SK-N-SH (cell line): ENCODE measurements around the gene HAUS6. TPM values are rescaled to one million over a fixed set of nuclear protein-coding genes. Genes with fewer than 3 reads are reported as not detected.

Experiments
- CTCF ChIA-PET: fragments of 300-600, 350-600 bp; formaldehyde crosslinking; extraction: SDS; loops from one replicate; lab custom pipeline; 2021; lab: Yijun Ruan, JAX
- POLR2A ChIA-PET: fragments of 350-600 bp; sonication (Branson Sonifier 250); formaldehyde crosslinking; extraction: SDS; loops from one replicate; lab custom pipeline; 2020; ENCODE audit warnings: antibody characterized with exemption, inconsistent platforms; lab: Yijun Ruan, JAX
- DNase-seq: peaks from one replicate; pipeline ENCODE4 v3.0.0; 2012
- H2AFZ ChIP-seq: fragments of 200-600 bp; sonication (generic); 2 replicates; pipeline ENCODE4 v1.8.1; 2016; ENCODE audit warnings: antibody characterized with exemption, mild to moderate bottlenecking, low read depth
- H3F3A ChIP-seq: fragments of 200-600 bp; sonication (generic); replicated peaks from 2 replicates; pipeline ENCODE3; 2016; ENCODE audit warnings: antibody characterized with exemption, mild to moderate bottlenecking; ENCODE audit not compliant: insufficient read depth
- H3K27ac ChIP-seq, 2 experiments: fragments of 200-500 bp in 1 of 2; fragments of 200-600 bp in 1 of 2; sonication (Bioruptor generic) in 1 of 2; sonication (generic), shearing (Covaris generic) in 1 of 2; 2 replicates each; pipeline versions ENCODE4 v1.5.1 to v1.6.1; 2014 to 2016; ENCODE audit warnings: low read depth in 2 of 2, inconsistent platforms in 1 of 2, low read length in 1 of 2, mild to moderate bottlenecking in 1 of 2, mixed read lengths in 1 of 2
- H3K27me3 ChIP-seq: fragments of 200-600 bp; sonication (generic), shearing (Covaris generic); 2 replicates; pipeline ENCODE4 v1.6.1; 2016; ENCODE audit warnings: mixed run types; ENCODE audit not compliant: insufficient read depth
- H3K36me3 ChIP-seq, 2 experiments: fragments of 200-500 bp in 1 of 2; fragments of 200-600 bp in 1 of 2; sonication (Bioruptor generic) in 1 of 2; sonication (generic) in 1 of 2; replicated peaks in 1 of 2; 2 replicates each; pipeline versions ENCODE3 to v1.5.1; 2014 to 2016; ENCODE audit warnings: low read length in 1 of 2, mild to moderate bottlenecking in 1 of 2; ENCODE audit not compliant: insufficient read depth in 2 of 2, control insufficient read depth in 1 of 2
- H3K4me1 ChIP-seq, 2 experiments: fragments of 200-500 bp in 1 of 2; fragments of 200-600 bp in 1 of 2; sonication (Bioruptor generic) in 1 of 2; sonication (generic), shearing (Covaris generic) in 1 of 2; 2 replicates each; pipeline versions ENCODE4 v1.5.1 to v1.6.1; 2014 to 2016; ENCODE audit warnings: low read depth in 1 of 2, low read length in 1 of 2, mixed run types in 1 of 2; ENCODE audit not compliant: insufficient read depth in 2 of 2, control insufficient read depth in 1 of 2
- H3K4me2 ChIP-seq: fragments of 200-600 bp; sonication (generic), shearing (Covaris generic); 2 replicates; pipeline ENCODE4 v1.6.1; 2017; ENCODE audit warnings: mixed run types
- H3K4me3 ChIP-seq, 2 experiments: fragments of 200-500 bp in 1 of 2; fragments of 200-600 bp in 1 of 2; sonication (Bioruptor generic) in 1 of 2; sonication (generic), shearing (Covaris generic) in 1 of 2; 2 replicates each; pipeline versions ENCODE4 v1.5.1 to v1.8.1; 2014 to 2016; ENCODE audit warnings: low read depth in 2 of 2, inconsistent platforms in 1 of 2, low read length in 1 of 2, mild to moderate bottlenecking in 1 of 2, mixed read lengths in 1 of 2, moderate library complexity in 1 of 2
- H3K79me2 ChIP-seq: fragments of 200-600 bp; sonication (generic); 2 replicates; pipeline ENCODE4 v1.8.1; 2017; ENCODE audit warnings: mild to moderate bottlenecking; ENCODE audit not compliant: insufficient read depth
- H3K9ac ChIP-seq: fragments of 200-600 bp; sonication (generic); 2 replicates; pipeline ENCODE4 v1.6.1; 2017; ENCODE audit warnings: mixed run types
- H3K9me2 ChIP-seq: fragments of 200-600 bp; sonication (generic); 2 replicates; pipeline ENCODE4 v1.6.1; 2017; ENCODE audit warnings: mixed run types
- H3K9me3 ChIP-seq: fragments of 200-600 bp; sonication (generic); 2 replicates; pipeline ENCODE4 v1.6.1; 2017; ENCODE audit warnings: mixed run types, mild to moderate bottlenecking, moderate library complexity
- H4K20me1 ChIP-seq: fragments of 200-600 bp; sonication (generic); 2 replicates; pipeline ENCODE4 v1.6.1; 2017; ENCODE audit warnings: mild to moderate bottlenecking, mixed run types; ENCODE audit not compliant: insufficient read depth
- CHD2 ChIP-seq: fragments of 150-350 bp; IDR thresholded peaks from 2 replicates; pipeline ENCODE4 v1.6.1; 2018; ENCODE audit warnings: low read length; ENCODE audit not compliant: partially characterized antibody
- FOXJ3 ChIP-seq: sonication (generic); formaldehyde crosslinking; IDR thresholded peaks from 2 replicates; pipeline ENCODE4 v1.5.1; 2020; ENCODE audit warnings: mild to moderate bottlenecking, missing genetic modification reagents
- GABPA ChIP-seq: IDR thresholded peaks from 2 replicates; pipeline ENCODE4 v1.4.0; 2012; ENCODE audit warnings: low read depth, mild to moderate bottlenecking
- GATA2 ChIP-seq: sonication (generic); formaldehyde crosslinking; IDR thresholded peaks from 2 replicates; pipeline ENCODE4 v1.5.0; 2020; ENCODE audit warnings: mild to moderate bottlenecking, missing genetic modification reagents
- REST ChIP-seq: IDR thresholded peaks from 2 replicates; pipeline ENCODE4 v1.6.1; 2012; ENCODE audit warnings: mild to moderate bottlenecking, low read depth, low read length, moderate library complexity
- RXRA ChIP-seq: IDR thresholded peaks from 2 replicates; pipeline ENCODE4 v1.4.0; 2012; ENCODE audit warnings: low read depth, mild to moderate bottlenecking, borderline replicate concordance
- USF2 ChIP-seq: fragments of 150-350 bp; IDR thresholded peaks from 2 replicates; pipeline ENCODE4 v1.6.1; 2017; ENCODE audit warnings: antibody characterized with exemption, low read length, low read depth, borderline replicate concordance
- YY1 ChIP-seq: IDR thresholded peaks from 2 replicates; pipeline ENCODE4 v1.4.0; 2012; ENCODE audit warnings: low read depth, mild to moderate bottlenecking
- WGBS: methylation state at CpG from one replicate; pipeline ENCODE4 v1.1.6; 2017; ENCODE audit warnings: low lambda C conversion rate; 5-methylcytosine and 5-hydroxymethylcytosine counted together
- polyA plus RNA-seq, 3 experiments: library from polyadenylated mRNA; depleted of rRNA; stranded (reverse); fragments of >200 nt; gene quantifications; 2 replicates each; pipeline ENCODE4 v1.2.3, GENCODE V29; 2012

The HAUS6 gene
- polyA plus RNA-seq, 1 of the 3 experiments (the other 2 are of a cell fraction): 4.7 TPM

GRCh38 chr9:19085295-19085694 lies 17.4 kb downstream of the HAUS6 start (continued):
- TF ChIP-seq REST: no peak
- TF ChIP-seq, all 33 proteins: peak for 3

GRCh38 chr9:19074836-19075235 lies 27.9 kb downstream of the HAUS6 start:
- H3K9me2 ChIP-seq: no peaks in the 10 kb centered on the region
- ChIA-PET CTCF (interaction anchor here (1.0 kb wide), 1 partner anchor 100 kb away, joined by 3 read pairs; no protein-coding TSS in a partner anchor), POLR2A (no interaction called here)
- H3K27ac ChIP-seq: no peak overlapping the region
- H3K9me3 ChIP-seq: no peaks in the 10 kb centered on the region
- no peak overlapping the region for H3K9ac ChIP-seq
- WGBS: 78% methylated on average over 1 of the region's 1 CpG
- no peaks in the 10 kb centered on the region for H3K27me3 ChIP-seq
- H3K79me2 ChIP-seq: no peaks in the 10 kb centered on the region; the same call in 1 of the 2 replicates
- H3F3A ChIP-seq: peaks cover 12% of the 10 kb centered on the region
- peaks cover 43 to 82% of the 10 kb centered on the region in 2 experiments for H3K36me3 ChIP-seq
- no peak for TF ChIP-seq GATA2 (CRISPR knock-in tag)
- no peak overlapping the region for H3K4me3 ChIP-seq
- no peak overlapping the region for H3K4me2 ChIP-seq
- no peak for DNase-seq
- H2AFZ ChIP-seq: no peak overlapping the region
- no peaks in the 10 kb centered on the region for H4K20me1 ChIP-seq
- H3K4me1 ChIP-seq: no peaks in the 10 kb centered on the region

GRCh38 chr9:19074229-19074628 lies 28.5 kb downstream of the HAUS6 start:
- TF ChIP-seq CHD2: no peak
- no peak for TF ChIP-seq RXRA
- no peak for TF ChIP-seq USF2
- TF ChIP-seq GABPA: no peak
- no peak for TF ChIP-seq YY1
- no peak for TF ChIP-seq FOXJ3 (CRISPR knock-in tag)
- WGBS: 94% methylated on average over 2 of the region's 2 CpGs

More at GRCh38 chr9:19074229-19074628, 28.5 kb downstream of the HAUS6 start:
- no peak for DNase-seq
- no peaks in the 10 kb centered on the region for H3K4me1 ChIP-seq
- H3K4me2 ChIP-seq: no peak overlapping the region
- POLR2A ChIA-PET: no interaction called here
- no peak overlapping the region for H3K9ac ChIP-seq
- no peaks in the 10 kb centered on the region for H3K27me3 ChIP-seq
- no peak overlapping the region for H3K4me3 ChIP-seq
- no peak overlapping the region for H2AFZ ChIP-seq
- H3K9me3 ChIP-seq: no peaks in the 10 kb centered on the region
- no peak overlapping the region for H3K27ac ChIP-seq
- H3K9me2 ChIP-seq: no peaks in the 10 kb centered on the region
- H4K20me1 ChIP-seq: no peaks in the 10 kb centered on the region
- peaks cover 9% of the 10 kb centered on the region for H3F3A ChIP-seq
- H3K36me3 ChIP-seq: peaks cover 44 to 82% of the 10 kb centered on the region in 2 experiments
- CTCF ChIA-PET: interaction anchor here (1.2 kb wide), 1 partner anchor 11 kb away, joined by 5 read pairs; no protein-coding TSS in a partner anchor
- H3K79me2 ChIP-seq: no peaks in the 10 kb centered on the region; the same call in 1 of the 2 replicates
